H1 (cell line): ENCODE results near the gene MACROH2A1. TPM values are rescaled to one million over a fixed set of nuclear protein-coding genes. Genes with fewer than 3 reads are reported as not detected.

Experiments
- CEBPB ChIP-seq: IDR thresholded peaks from 2 replicates; pipeline ENCODE4 v1.6.1; 2012; ENCODE audit warnings: low read depth, low read length
- HDAC6 ChIP-seq: IDR thresholded peaks from one replicate; pipeline ENCODE4 v1.7.1; 2012; ENCODE audit warnings: low read depth, mild to moderate bottlenecking, inconsistent platforms, low read length, moderate library complexity
- KDM4A ChIP-seq: IDR thresholded peaks from one replicate; pipeline ENCODE4 v1.7.1; 2012; ENCODE audit warnings: low read depth, mild to moderate bottlenecking, moderate library complexity, low read length, inconsistent platforms; ENCODE audit not compliant: severe bottlenecking
- MAX ChIP-seq: IDR thresholded peaks from 2 replicates; pipeline ENCODE4 v1.6.1; 2012; ENCODE audit warnings: inconsistent platforms
- POLR2A ChIP-seq, 2 experiments: IDR thresholded peaks; 1 replicate in 1 of 2; 2 replicates in 1 of 2; pipeline ENCODE4 v1.6.1; 2011; ENCODE audit warnings: low read depth in 2 of 2, low read length in 2 of 2, mild to moderate bottlenecking in 2 of 2; ENCODE audit errors: control extremely low read depth in 1 of 2
- RNF2 ChIP-seq: fragments of 200-900, 300-1000 bp; sonication (generic); IDR thresholded peaks from 2 replicates; pipeline ENCODE4 v1.7.1; 2016; ENCODE audit warnings: borderline replicate concordance, low read depth, mild to moderate bottlenecking, antibody characterized with exemption, low read length; ENCODE audit not compliant: poor library complexity, severe bottlenecking; ENCODE audit errors: missing control alignments
- SAP30 ChIP-seq: fragments of 300-600 bp; sonication (generic); IDR thresholded peaks from 2 replicates; pipeline ENCODE4 v1.7.1; 2012; ENCODE audit warnings: low read length, moderate library complexity, mild to moderate bottlenecking, inconsistent platforms; ENCODE audit not compliant: insufficient read depth, insufficient replicate concordance
- SIN3A ChIP-seq, 2 experiments: IDR thresholded peaks in 1 of 2; conservative IDR thresholded peaks in 1 of 2; 2 replicates each; pipeline ENCODE4 v1.6.1; 2011 to 2012; ENCODE audit warnings: low read length in 2 of 2, improper control_type of control experiment in 1 of 2, low read depth in 1 of 2, mild to moderate bottlenecking in 1 of 2
- SP1 ChIP-seq: IDR thresholded peaks from 2 replicates; pipeline ENCODE4 v1.6.1; 2011; ENCODE audit warnings: low read depth, low read length
- SRF ChIP-seq: IDR thresholded peaks from 2 replicates; pipeline ENCODE4 v1.6.1; 2011; ENCODE audit warnings: mild to moderate bottlenecking, low read depth, low read length, moderate library complexity
- SUZ12 ChIP-seq: fragments of 200-600 bp; sonication (generic); IDR thresholded peaks from 2 replicates; pipeline ENCODE4 v1.6.1; 2012; ENCODE audit warnings: mild to moderate bottlenecking, inconsistent platforms, low read length, moderate library complexity, mixed read lengths
- TAF7 ChIP-seq: optimal IDR thresholded peaks from 2 replicates; pipeline ENCODE3; 2011; ENCODE audit warnings: low read depth, mild to moderate bottlenecking, inconsistent platforms, low read length, moderate library complexity, borderline replicate concordance
- polyA plus RNA-seq, 7 experiments: library from polyadenylated mRNA; depleted of rRNA in 3 of 7; stranded (reverse) in 5 of 7; unstranded in 2 of 7; fragments of >200 nt in 5 of 7; fragments of 200-250 nt in 2 of 7; gene quantifications; 1 replicate in 5 of 7; 2 replicates in 1 of 7; 4 replicates in 1 of 7; pipeline versions ENCODE4 v1.2.1 to v1.2.3, GENCODE V29; 2011 to 2013; ENCODE audit warnings: missing spikeins in 2 of 7, mixed read lengths in 2 of 7
- total RNA-seq: library from RNA; stranded (reverse); fragmentation: NEBNext Ultra II Directional; extraction: Animal tissue kit (Norgen Biotek cat#: 25700); gene quantifications from 2 replicates; pipeline ENCODE4 v1.2.1, GENCODE V29; 2021

The MACROH2A1 gene
- total and polyA plus RNA-seq, 2 of the 8 experiments (the other 6 are each of a cell fraction or from before 2014, with no cell fraction given): 60.0 to 92.3 TPM

- no peak for TF ChIP-seq RNF2
- no peak for TF ChIP-seq CEBPB
- peak; percentile 46 for TF ChIP-seq TAF7
- TF ChIP-seq KDM4A: peak; percentile 66
- TF ChIP-seq SAP30: no peak
- no peak for TF ChIP-seq SRF
- TF ChIP-seq POLR2A (IDR thresholded peaks at IDR 0.05; ENCODE audit: control extremely low read depth in 1 of 2, low read depth in 2 of 2, low read length in 2 of 2): peak in 1 of 2 experiments; percentile 78; a peak in 2 of 3 replicates
- no peak for TF ChIP-seq HDAC6
- no peak for TF ChIP-seq SP1
- peak; percentile 64 for TF ChIP-seq MAX
- TF ChIP-seq SUZ12: no peak
- TF ChIP-seq SIN3A (conservative IDR thresholded peaks at IDR 0.05 in 1 of 2, IDR thresholded peaks at IDR 0.05 in 1 of 2; ENCODE audit: low read depth in 1 of 2, low read length in 2 of 2): no peak
These were observed at the start of gene MACROH2A1 (continued) for GRCh38 chr5:135398855-135399793.
